Keratinocyte (primary cell): ENCODE results near the gene CST6. TPM values are rescaled to one million over a fixed set of nuclear protein-coding genes. Genes with fewer than 3 reads are reported as not detected.

Source experiments
- DNase-seq: peaks from one replicate; pipeline ENCODE4 v3.0.0-alpha.2; 2011; ENCODE audit warnings: low read depth, missing footprints, low spot score
- FAIRE-seq: peaks from 2 replicates; lab custom pipeline; 2011; peaks lifted over from hg19 to GRCh38; lab: Jason Lieb, UNC
- H2AFZ ChIP-seq: 2 replicates; pipeline ENCODE4 v1.6.0; 2012; ENCODE audit warnings: low read length, control low read depth, inconsistent platforms; ENCODE audit not compliant: control insufficient read depth
- H3K27ac ChIP-seq: 2 replicates; pipeline ENCODE4 v1.5.1; 2011; ENCODE audit warnings: low read length; ENCODE audit not compliant: control insufficient read depth, insufficient read depth
- H3K27me3 ChIP-seq: 3 replicates; pipeline ENCODE4 v1.6.0; 2011; ENCODE audit warnings: low read length; ENCODE audit not compliant: control insufficient read depth, insufficient read depth; ENCODE audit errors: extremely low read depth
- H3K36me3 ChIP-seq, 2 experiments: 2 replicates in 1 of 2; 3 replicates in 1 of 2; pipeline ENCODE4 v1.5.1; 2011; ENCODE audit warnings: low read length in 2 of 2, mild to moderate bottlenecking in 1 of 2; ENCODE audit not compliant: control insufficient read depth in 2 of 2, insufficient read depth in 2 of 2; ENCODE audit errors: extremely low read depth in 1 of 2
- H3K4me1 ChIP-seq: 3 replicates; pipeline ENCODE4 v1.5.1; 2011; ENCODE audit warnings: low read length; ENCODE audit not compliant: control insufficient read depth, insufficient read depth; ENCODE audit errors: extremely low read depth
- H3K4me2 ChIP-seq: 3 replicates; pipeline ENCODE4 v1.6.0; 2011; ENCODE audit warnings: low read depth, low read length; ENCODE audit not compliant: control insufficient read depth, insufficient read depth; ENCODE audit errors: extremely low read depth
- H3K4me3 ChIP-seq, 3 experiments: fragments of 200-600 bp in 1 of 3; sonication (generic) in 1 of 3; 2 replicates in 2 of 3; 3 replicates in 1 of 3; pipeline ENCODE4 v1.5.1; 2011 to 2016; ENCODE audit warnings: low read length in 3 of 3, mild to moderate bottlenecking in 3 of 3, control low read depth in 2 of 3, inconsistent platforms in 1 of 3, low read depth in 1 of 3, mixed read lengths in 1 of 3, mixed run types in 1 of 3, moderate library complexity in 1 of 3; ENCODE audit not compliant: control insufficient read depth in 2 of 3, insufficient read depth in 2 of 3; ENCODE audit errors: extremely low read depth in 1 of 3
- H3K79me2 ChIP-seq: 2 replicates; pipeline ENCODE4 v1.6.0; 2012; ENCODE audit warnings: low read length; ENCODE audit not compliant: control insufficient read depth, insufficient read depth
- H3K9ac ChIP-seq: 3 replicates; pipeline ENCODE4 v1.6.0; 2011; ENCODE audit warnings: low read length; ENCODE audit not compliant: control insufficient read depth, insufficient read depth; ENCODE audit errors: extremely low read depth
- H3K9me1 ChIP-seq: 3 replicates; pipeline ENCODE4 v1.6.0; 2011; ENCODE audit warnings: low read length; ENCODE audit not compliant: control insufficient read depth, insufficient read depth; ENCODE audit errors: extremely low read depth
- H3K9me3 ChIP-seq: 2 replicates; pipeline ENCODE4 v1.5.1; 2012; ENCODE audit warnings: low read depth, low read length; ENCODE audit not compliant: control insufficient read depth
- H4K20me1 ChIP-seq: 3 replicates; pipeline ENCODE4 v1.6.0; 2011; ENCODE audit warnings: low read length; ENCODE audit not compliant: control insufficient read depth, insufficient read depth; ENCODE audit errors: extremely low read depth
- CTCF ChIP-seq, 3 experiments: IDR thresholded peaks in 1 of 3; conservative IDR thresholded peaks in 1 of 3; optimal IDR thresholded peaks in 1 of 3; 2 replicates in 2 of 3; 3 replicates in 1 of 3; pipeline versions ENCODE3 to v1.5.1; 2011; ENCODE audit warnings: low read length in 3 of 3, mild to moderate bottlenecking in 3 of 3, moderate library complexity in 2 of 3, control low read depth in 1 of 3, inconsistent platforms in 1 of 3; ENCODE audit not compliant: insufficient read depth in 2 of 3; ENCODE audit errors: extremely low read depth in 1 of 3
- EZH2 ChIP-seq: IDR thresholded peaks from one replicate; pipeline ENCODE4 v1.6.1; 2012; ENCODE audit warnings: inconsistent platforms, mild to moderate bottlenecking, low read length, moderate library complexity
- dilution Hi-C: fragments of 300-500 bp; cut with MboI; formaldehyde crosslinking; loops from one replicate; pipeline ENCODE4 v1.7.0; 2020; ENCODE audit warnings: low sequenced_read_pairs; ENCODE audit not compliant: extremely low pct_ligation_motif_present
- polyA plus RNA-seq, 5 experiments: library from polyadenylated mRNA; depleted of rRNA in 3 of 5; stranded (reverse) in 3 of 5; stranded (forward) in 1 of 5; unstranded in 1 of 5; fragments of >200 nt; gene quantifications; 1 replicate in 1 of 5; 2 replicates in 3 of 5; 3 replicates in 1 of 5; pipeline versions ENCODE4 v1.2.1 to v1.2.3, GENCODE V29; 2011 to 2012; ENCODE audit warnings: missing spikeins in 2 of 5, low read depth in 1 of 5, low replicate concordance in 1 of 5

Gene CST6
- polyA plus RNA-seq, 1 donor (not counting 4 experiments of a cell fraction or from before 2014, with no cell fraction given): 1.4 TPM

GRCh38 chr11:66048547-66049323, 36.9 kb downstream of the CST6 start, which contains the start of gene GAL3ST3:
TSS of gene GAL3ST3 (minus strand) at chr11:66049161. CDS start at chr11:66045415, 3,746 bp downstream.
- H3K9me3 ChIP-seq: no peaks in the 10 kb centered on the region
- H3K36me3 ChIP-seq: no peaks in the 10 kb centered on the region
- dilution Hi-C loops: no loop called here
- no peak within 1 kb of the TSS for H3K27ac ChIP-seq
- peaks cover 11% of the 10 kb centered on the region for H3K27me3 ChIP-seq
- no peak for FAIRE-seq
- no peak within 1 kb of the TSS for H3K4me3 ChIP-seq
- no peak within 1 kb of the TSS for H3K4me2 ChIP-seq
- no peak within 1 kb of the TSS for H2AFZ ChIP-seq
- TF ChIP-seq CTCF (optimal IDR thresholded peaks at IDR 0.05 in 1 of 3, IDR thresholded peaks at IDR 0.05 in 1 of 3, conservative IDR thresholded peaks at IDR 0.05 in 1 of 3; ENCODE audit: extremely low read depth in 1 of 3, insufficient read depth in 2 of 3, low read length in 3 of 3): no peak
- no peak for TF ChIP-seq EZH2
- no peak within 1 kb of the TSS for H3K9ac ChIP-seq
- no peaks in the 10 kb centered on the region for H4K20me1 ChIP-seq
- no peaks in the 10 kb centered on the region for H3K9me1 ChIP-seq
- H3K4me1 ChIP-seq: peaks cover 17% of the 10 kb centered on the region
- peaks cover 16% of the 10 kb centered on the region for H3K79me2 ChIP-seq
- no peak for DNase-seq

DNA sequence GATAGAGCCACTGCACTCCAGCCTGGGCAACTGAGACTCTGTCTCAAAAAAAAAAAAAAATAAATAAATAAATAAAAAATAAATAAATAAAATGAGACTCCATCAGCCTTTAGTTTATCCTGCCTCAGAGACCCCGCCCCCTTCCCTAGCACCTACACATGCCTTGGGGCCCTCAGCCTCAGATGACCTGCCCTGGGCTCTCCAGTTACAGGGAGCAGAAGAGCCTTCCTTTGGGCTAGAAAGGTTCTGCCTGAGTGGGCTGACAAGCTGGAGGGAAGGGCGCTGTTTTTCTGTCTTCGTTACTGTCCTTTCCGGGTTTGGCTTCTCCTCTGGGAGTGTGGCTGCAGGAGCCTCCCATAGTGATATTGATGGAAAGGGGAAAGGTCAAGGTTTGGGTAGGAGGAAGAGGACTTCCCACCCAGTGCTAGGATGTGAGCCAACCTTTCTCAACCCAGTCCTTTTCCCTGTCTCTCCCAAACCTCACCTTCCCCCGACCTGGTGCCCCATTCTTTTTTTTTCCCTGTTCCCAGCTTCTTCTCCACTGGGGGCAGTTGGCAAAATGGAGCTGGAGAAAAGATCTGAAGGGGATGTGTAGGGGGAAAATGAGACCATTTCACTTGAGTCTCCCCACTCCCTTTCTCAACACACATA, 38.9 kb downstream of the CST6 start:
- H3K9ac ChIP-seq: peak overlapping the region; percentile 94
- H3K4me3 ChIP-seq: no peak overlapping the region
- peak overlapping the region; percentile 31 for H2AFZ ChIP-seq

More for the DNA sequence above, 38.9 kb downstream of the CST6 start:
- dilution Hi-C loops: no loop called here
- Histone ChIP-seq H3K27me3 (peaks cover 6% of the 10 kb centered on the region), H3K27ac (peak overlapping the region; percentile 85), H3K36me3 (peaks cover 6 to 14% of the 10 kb centered on the region in 2 experiments), H4K20me1 (no peaks in the 10 kb centered on the region), H3K4me1 (peaks cover 17% of the 10 kb centered on the region), H3K79me2 (peaks cover 31% of the 10 kb centered on the region), H3K9me1 (no peaks in the 10 kb centered on the region), H3K9me3 (no peaks in the 10 kb centered on the region), H3K4me2 (peak overlapping the region; percentile 90)
- TF ChIP-seq CTCF (optimal IDR thresholded peaks at IDR 0.05 in 1 of 3, IDR thresholded peaks at IDR 0.05 in 1 of 3, conservative IDR thresholded peaks at IDR 0.05 in 1 of 3; ENCODE audit: extremely low read depth in 1 of 3, insufficient read depth in 2 of 3, low read length in 3 of 3) (no peak), EZH2 (no peak)
- FAIRE-seq: no peak
- no peak for DNase-seq
